Heart left ventricle (tissue), 13 donors: ENCODE measurements around the gene MICA.

Source experiments
- CTCF ChIP-seq, 12 donors: fragments of 200-600 bp; sonication (generic) in 4 of 12; IDR thresholded peaks; one replicate each; pipeline versions ENCODE4 v1.5.0 to v1.8.0; 2018 to 2022; ENCODE audit warnings: antibody characterized with exemption in 12 of 12, mild to moderate bottlenecking in 5 of 12
- POLR2A ChIP-seq, 2 donors: fragments of 450-650 bp; IDR thresholded peaks; one replicate each; pipeline ENCODE4 v1.6.1; 2017; ENCODE audit warnings: antibody characterized with exemption in 2 of 2, mild to moderate bottlenecking in 2 of 2, moderate library complexity in 2 of 2
- donor health status: ischemic (EF 13 %, LVEDD 7.1; RV severe dilation, severe dysfunction).
- donor health status: DM: no; HTN: yes; CAD: no.
- donor health status: DM: no; HTN: no; CAD: no.
- donor health status: ischemic (EF 25% LVEDD 6.9; RV normal size, moderate dysfunction).
- donor health status: ischemic (EF 25% LVEDD 5.7; RV mildly dilated, moderate dysfunction).
- donor health status: ischemic (EF 35%, LVEDD 5.7; RV mildly dilated, moderate dysfunction).
- donor health status: nonischemic (EF 11% LVEDD 7.7; RV severe dilation, severe dysfunction).
- donor health status: DM: yes; HTN: yes; CAD: no.
- donor health status: PGD.
- donor health status: ischemic (EF 29% LVEDD 5.4; RV normal size, mild dysfunction).
- donor health status: nonischemic (EF 23%, LVEDD 6.1; RV moderate dilation, normal function).

- no peak for TF ChIP-seq CTCF (IDR thresholded peaks at IDR 0.05)
- no peak for TF ChIP-seq POLR2A (IDR thresholded peaks at IDR 0.05)
Observed at GRCh38 chr6:31430449-31430848, 27.1 kb downstream of the MICA start.
